Fibroblast of the aortic adventitia (primary cell): ENCODE results near the gene RPS27L. TPM values are rescaled to one million over a fixed set of nuclear protein-coding genes. Genes with fewer than 3 reads are reported as not detected.
A peak's percentile ranks its signal among the peaks of the same experiment; 100 is the strongest.
"Not testable (repeated sequence)": the region's sequence is repeated elsewhere in the genome, so short reads cannot be mapped to it uniquely, and the experiment has no call there.

ENCODE experiments used
- DNase-seq: peaks from one replicate; pipeline ENCODE4 v3.0.0-alpha.2; 2010; ENCODE audit warnings: low read depth
- H3K4me3 ChIP-seq: 2 replicates; pipeline ENCODE4 v1.5.1; 2011; ENCODE audit warnings: low read depth, mild to moderate bottlenecking, control low read depth, low read length, moderate library complexity
- CTCF ChIP-seq: IDR thresholded peaks from 2 replicates; pipeline ENCODE4 v1.5.1; 2011; ENCODE audit warnings: mild to moderate bottlenecking, low read length, control low read depth, inconsistent platforms; ENCODE audit not compliant: insufficient read depth
- total RNA-seq: library from RNA; depleted of rRNA; stranded (reverse); fragments of >200 nt; gene quantifications from 2 replicates; pipeline ENCODE4 v1.2.3, GENCODE V29; 2012; ENCODE audit warnings: low replicate concordance

RPS27L gene
- total RNA-seq, 1 donor = 193 TPM

DNA sequence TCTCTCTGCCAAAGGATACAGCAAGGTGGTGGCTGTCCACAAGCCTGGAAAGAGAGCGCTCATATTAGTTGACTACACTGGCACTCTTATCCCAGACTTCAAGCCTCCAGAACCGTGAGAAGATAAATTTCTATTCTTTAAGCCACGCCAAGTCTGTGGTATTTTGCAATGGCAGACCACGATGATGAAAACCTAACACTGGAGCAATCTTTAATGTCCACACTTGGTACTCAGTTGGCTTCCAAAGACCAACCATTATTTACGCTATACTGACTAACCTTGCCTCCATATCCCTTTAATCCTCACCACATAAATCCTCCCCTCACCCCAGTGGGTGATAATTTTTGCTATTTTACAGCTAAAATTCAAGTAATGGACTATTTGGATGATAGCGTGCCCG lies 52.5 kb downstream of the RPS27L start:
- H3K4me3 ChIP-seq = no peak overlapping the region
- DNase-seq = peak; percentile 70
- no peak for TF ChIP-seq CTCF

DNA sequence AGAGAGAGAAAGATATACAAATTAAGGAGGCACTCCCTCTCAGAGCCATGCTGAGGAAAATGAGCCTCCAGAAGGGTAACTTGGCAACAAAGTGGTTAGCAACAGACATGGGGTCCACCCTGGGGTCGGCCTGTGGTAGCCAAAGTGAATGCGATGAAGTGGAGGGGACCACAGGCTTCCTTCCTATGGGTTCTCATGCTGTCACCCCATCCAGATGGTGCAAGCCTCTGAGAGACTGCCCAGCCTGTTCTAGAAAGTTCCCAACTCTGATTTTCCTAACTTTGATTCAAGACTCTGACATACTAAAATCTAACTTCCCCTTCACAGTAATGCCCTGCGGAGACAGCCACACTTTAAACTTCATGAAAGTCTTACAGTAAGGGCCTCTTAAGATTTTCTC lies 53.9 kb downstream of the RPS27L start:
- DNase-seq = no peak
- no peak for TF ChIP-seq CTCF
- H3K4me3 ChIP-seq = no peak overlapping the region

GRCh38 chr15:63099581-63099980 lies 57.7 kb downstream of the RPS27L start:
- not testable (repeated sequence) for H3K4me3 ChIP-seq, DNase-seq

GRCh38 chr15:63098901-63099300 lies 58.4 kb downstream of the RPS27L start:
- not testable (repeated sequence) for H3K4me3 ChIP-seq, DNase-seq

Other genes with a start within 250 kb of the RPS27L start
- 261 and 746 TPM in 2 replicates for gene TPM1, start 114.7 kb downstream of the RPS27L start, total RNA-seq
- 26.1 and 36.1 TPM in 2 replicates for gene LACTB, start 35.6 kb downstream of the RPS27L start, total RNA-seq
- gene RAB8B, start 32.1 kb upstream of the RPS27L start, total RNA-seq = 25.3 and 84.1 TPM in 2 replicates
- 7.8 and 22.3 TPM in 2 replicates for gene APH1B, start 120.1 kb upstream of the RPS27L start, total RNA-seq
- gene CA12, start 224.4 kb upstream of the RPS27L start, total RNA-seq = 21.5 and 174 TPM in 2 replicates